COLO668 (cell line): ENCODE data around the gene SV2A.
"Not testable (repeated sequence)": the region's sequence is repeated elsewhere in the genome, so short reads cannot be mapped to it uniquely, and the experiment has no call there.

ENCODE experiments used
- DNase-seq: peaks from one replicate; lab custom pipeline; 2025; ENCODE audit not compliant: unreplicated experiment; lab: John Stamatoyannopoulos, UW

Gene SV2A

GRCh38 chr1:149917571-149918144, at the start of gene SV2A:
TSS of gene SV2A (minus strand) at chr1:149917844. CDS start at chr1:149913840, 4,004 bp downstream.
- DNase-seq, result peak; percentile 61

GRCh38 chr1:149967041-149967440, 49.4 kb upstream of the SV2A start:
- DNase-seq, result no peak

- DNase-seq, result no peak
Measured at GRCh38 chr1:149966405-149966804, 48.8 kb upstream of the SV2A start.

- DNase-seq, result no peak
Measured at GRCh38 chr1:149965440-149965839, 47.8 kb upstream of the SV2A start.

- DNase-seq, result no peak
Measured at GRCh38 chr1:149963358-149963757, 45.7 kb upstream of the SV2A start.

GRCh38 chr1:149962736-149963135, 45.1 kb upstream of the SV2A start:
- DNase-seq, result no peak

- DNase-seq, result peak; percentile 54
Measured at GRCh38 chr1:149962039-149962647, 44.5 kb upstream of the SV2A start.

- DNase-seq, result not testable (repeated sequence)
Measured at GRCh38 chr1:149957548-149957947, 39.9 kb upstream of the SV2A start.

GRCh38 chr1:149949911-149950310, 32.3 kb upstream of the SV2A start:
- no peak for DNase-seq

- no peak for DNase-seq
Measured at GRCh38 chr1:149945206-149945605, 27.6 kb upstream of the SV2A start.

GRCh38 chr1:149942885-149943284, 25.2 kb upstream of the SV2A start:
- no peak for DNase-seq

- peak; percentile 5 for DNase-seq
Measured at GRCh38 chr1:149942207-149942606, 24.6 kb upstream of the SV2A start.

- no peak for DNase-seq
Measured at GRCh38 chr1:149940427-149940826, 22.8 kb upstream of the SV2A start.

- DNase-seq, result not testable (repeated sequence)
Measured at GRCh38 chr1:149938668-149939003, 21.0 kb upstream of the SV2A start.

GRCh38 chr1:149937759-149938158, 20.1 kb upstream of the SV2A start:
- DNase-seq, result no peak

- peak; percentile 41 for DNase-seq
Measured at GRCh38 chr1:149936992-149937705, 19.5 kb upstream of the SV2A start.

GRCh38 chr1:149936170-149936991, 18.7 kb upstream of the SV2A start, which contains the start of gene MTMR11:
TSS of gene MTMR11 (minus strand) at chr1:149936879. CDS start at chr1:149936647, 232 bp downstream.
- DNase-seq, result peak; percentile 10

- no peak for DNase-seq
Measured at GRCh38 chr1:149934356-149934755, 16.7 kb upstream of the SV2A start.

GRCh38 chr1:149933208-149933607, 15.6 kb upstream of the SV2A start:
- DNase-seq, result no peak

- DNase-seq, result no peak
Measured at GRCh38 chr1:149932474-149932873, 14.8 kb upstream of the SV2A start.

GRCh38 chr1:149931212-149931790, 13.7 kb upstream of the SV2A start:
- no peak for DNase-seq
